Aorta (tissue), 5 donors: Measurements from ENCODE around the gene TAS1R1. TPM values are rescaled to one million over a fixed set of nuclear protein-coding genes. Genes with fewer than 3 reads are reported as not detected.

Experiments
- ATAC-seq: fragments of 200-7000 bp; cut with Tn5 transposase; one replicate; pipeline ENCODE4 v1.9.1; 2022; ENCODE audit warnings: moderate library complexity; ENCODE audit not compliant: low FRiP score
- DNase-seq, 2 donors: peaks; one replicate each; pipeline ENCODE4 v3.0.0-alpha.2; 2020
- H3K27ac ChIP-seq, 2 donors: one replicate each; pipeline ENCODE4 v1.5.1; 2013; ENCODE audit warnings: low read length in 2 of 2, mild to moderate bottlenecking in 2 of 2, moderate library complexity in 2 of 2, control low read depth in 1 of 2, inconsistent platforms in 1 of 2, low read depth in 1 of 2
- H3K27me3 ChIP-seq, 2 donors: one replicate each; pipeline ENCODE4 v1.6.1; 2013; ENCODE audit warnings: control low read depth in 1 of 2, low read length in 1 of 2, mild to moderate bottlenecking in 1 of 2, moderate library complexity in 1 of 2; ENCODE audit not compliant: insufficient read depth in 2 of 2, control insufficient read depth in 1 of 2
- H3K36me3 ChIP-seq, 2 donors: one replicate each; pipeline ENCODE4 v1.6.1; 2013; ENCODE audit warnings: control low read depth in 1 of 2, low read length in 1 of 2, mild to moderate bottlenecking in 1 of 2; ENCODE audit not compliant: insufficient read depth in 2 of 2, control insufficient read depth in 1 of 2
- H3K4me1 ChIP-seq, 2 donors: one replicate each; pipeline ENCODE4 v1.6.1; 2013; ENCODE audit warnings: low read length in 2 of 2, control low read depth in 1 of 2, mild to moderate bottlenecking in 1 of 2, moderate library complexity in 1 of 2; ENCODE audit not compliant: insufficient read depth in 2 of 2, control insufficient read depth in 1 of 2
- H3K4me3 ChIP-seq, 2 donors: one replicate each; pipeline ENCODE4 v1.5.1; 2013; ENCODE audit warnings: low read length in 2 of 2, control low read depth in 1 of 2, mild to moderate bottlenecking in 1 of 2
- H3K9me3 ChIP-seq: one replicate; pipeline ENCODE4 v1.6.1; 2013; ENCODE audit warnings: mild to moderate bottlenecking, low read length; ENCODE audit not compliant: control insufficient read depth
- WGBS, 2 donors: extraction: QIAGEN DNeasy Blood & Tissue Kit; methylation state at CpG; one replicate each; pipeline ENCODE4 v1.1.7; 2013; 5-methylcytosine and 5-hydroxymethylcytosine counted together
- intact Hi-C, 2 donors: fragments of 100-400 bp; cut with DNase I; formaldehyde crosslinking; loops; one replicate each; pipeline versions ENCODE4 v1.14.2 to v1.15.0; 2022
- polyA plus RNA-seq, 2 donors: library from polyadenylated mRNA; stranded (reverse); fragments of 200-250 nt; gene quantifications; one replicate each; pipeline ENCODE4 v1.2.3, GENCODE V29; 2013
- total RNA-seq, 2 donors: library from RNA; stranded (reverse); fragmentation: NEBNext Ultra II Directional; extraction: Animal tissue kit (Norgen Biotek cat#: 25700); gene quantifications; one replicate each; pipeline ENCODE4 v1.2.1, GENCODE V29; 2021
- donor health status: healthy with polysubstance abuse.
- donor health status: Bipolar disorder and iron deficiency.
- donor health status: DM: no; HTN: no; CAD: no.
- donor health status: DM: no; HTN: no; CAD: no.
- donor health status: DM: yes; HTN: yes; CAD: no.

The TAS1R1 gene
- total and polyA plus RNA-seq, 4 donors = 1.3 TPM; not detected in 3

DNA sequence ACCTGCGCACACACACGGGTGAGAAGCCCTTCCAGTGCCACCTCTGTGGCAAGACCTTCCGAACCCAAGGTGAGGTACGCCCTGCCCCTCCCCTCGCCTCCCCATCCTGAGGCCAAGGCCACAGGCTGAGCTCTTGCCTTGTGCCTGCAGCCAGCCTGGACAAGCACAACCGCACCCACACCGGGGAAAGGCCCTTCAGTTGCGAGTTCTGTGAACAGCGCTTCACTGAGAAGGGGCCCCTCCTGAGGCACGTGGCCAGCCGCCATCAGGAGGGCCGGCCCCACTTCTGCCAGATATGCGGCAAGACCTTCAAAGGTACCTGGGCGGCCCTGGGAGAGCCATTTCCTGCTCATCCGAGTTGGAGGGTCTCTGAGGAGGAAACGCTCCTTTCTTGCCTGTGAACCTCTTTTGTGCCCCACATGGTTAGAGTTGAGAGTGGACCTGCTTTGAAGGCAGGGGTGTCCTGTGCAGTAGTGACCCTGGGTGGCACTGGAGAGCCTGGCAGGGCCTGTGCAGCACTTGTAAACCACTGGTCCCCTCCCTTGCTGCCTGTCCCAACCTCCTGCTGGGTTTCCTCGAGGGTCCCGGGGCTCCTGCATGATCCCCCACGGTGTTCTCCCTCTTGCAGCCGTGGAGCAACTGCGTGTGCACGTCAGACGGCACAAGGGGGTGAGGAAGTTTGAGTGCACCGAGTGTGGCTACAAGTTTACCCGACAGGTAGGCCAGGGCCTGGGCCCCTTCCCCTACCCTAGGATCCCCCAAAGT is 33.2 kb downstream of the TAS1R1 start:
- ATAC-seq (no peak), DNase-seq (no peak)
- peaks cover 0 to 9% of the 10 kb centered on the region in 2 donors for H3K36me3 ChIP-seq
- H3K4me1 ChIP-seq = peaks cover 0 to 4% of the 10 kb centered on the region in 2 donors
- H3K27ac ChIP-seq = no peak overlapping the region
- H3K27me3 ChIP-seq = no peaks in the 10 kb centered on the region
- intact Hi-C loops = no loop called here
- no peaks in the 10 kb centered on the region for H3K9me3 ChIP-seq
- whole genome bisulfite sequencing, 2 donors = 86 to 87% methylated on average over 25 of the region's 25 CpGs
- no peak overlapping the region for H3K4me3 ChIP-seq

DNA sequence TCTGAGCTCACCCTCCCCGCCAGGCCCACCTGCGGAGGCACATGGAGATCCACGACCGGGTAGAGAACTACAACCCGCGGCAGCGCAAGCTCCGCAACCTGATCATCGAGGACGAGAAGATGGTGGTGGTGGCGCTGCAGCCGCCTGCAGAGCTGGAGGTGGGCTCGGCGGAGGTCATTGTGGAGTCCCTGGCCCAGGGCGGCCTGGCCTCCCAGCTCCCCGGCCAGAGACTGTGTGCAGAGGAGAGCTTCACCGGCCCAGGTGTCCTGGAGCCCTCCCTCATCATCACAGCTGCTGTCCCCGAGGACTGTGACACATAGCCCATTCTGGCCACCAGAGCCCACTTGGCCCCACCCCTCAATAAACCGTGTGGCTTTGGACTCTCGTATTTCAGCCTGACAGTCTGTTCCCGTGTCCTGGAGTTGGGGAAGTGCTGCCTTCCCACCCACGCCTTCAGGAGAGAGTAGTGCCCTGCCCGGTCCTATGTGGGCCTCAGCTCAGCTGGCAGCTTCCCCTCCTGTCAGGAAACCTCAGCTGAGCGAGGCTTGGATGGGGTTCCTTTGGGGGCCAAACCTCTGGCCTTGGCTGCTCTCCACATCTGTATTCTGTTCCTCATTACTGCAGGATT is 33.9 kb downstream of the TAS1R1 start:
- Histone ChIP-seq H3K27ac (no peak overlapping the region), H3K4me1 (peaks cover 0 to 4% of the 10 kb centered on the region in 2 donors), H3K27me3 (no peaks in the 10 kb centered on the region), H3K9me3 (no peaks in the 10 kb centered on the region), H3K4me3 (no peak overlapping the region), H3K36me3 (peaks cover 0 to 11% of the 10 kb centered on the region in 2 donors)
- DNase-seq (no peak), ATAC-seq (no peak)
- intact Hi-C loops = no loop called here
- 74 to 78% methylated on average over 24 of the region's 24 CpGs for WGBS, 2 donors

DNA sequence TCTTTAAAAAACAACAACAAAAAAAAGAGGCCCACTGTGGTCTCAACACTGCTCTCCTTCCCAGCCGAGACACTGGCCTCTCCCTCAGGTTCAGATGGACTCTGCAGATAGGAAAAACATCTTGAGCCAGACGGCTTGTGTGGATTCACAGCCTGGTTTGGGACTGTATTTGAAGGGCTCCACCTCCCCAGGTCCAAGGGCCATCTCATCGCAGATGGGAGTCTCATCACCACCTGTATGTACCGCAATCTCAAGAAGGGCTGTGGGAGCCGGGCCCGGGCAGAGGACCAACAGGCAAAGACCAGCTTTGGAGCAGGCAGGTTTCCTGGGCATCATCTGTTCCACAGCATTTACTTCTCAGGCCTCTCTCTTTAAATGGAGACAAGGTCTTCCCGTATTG is 34.9 kb downstream of the TAS1R1 start:
- H3K4me1 ChIP-seq = peaks cover 0 to 4% of the 10 kb centered on the region in 2 donors

GRCh38 chr1:6591222-6591621 is 36.1 kb downstream of the TAS1R1 start:
- Histone ChIP-seq H3K9me3 (no peaks in the 10 kb centered on the region), H3K4me3 (no peak overlapping the region), H3K27ac (peak overlapping the region; percentile 39 to 70), H3K36me3 (peaks cover 0 to 19% of the 10 kb centered on the region in 2 donors), H3K27me3 (no peaks in the 10 kb centered on the region), H3K4me1 (peaks cover 0 to 4% of the 10 kb centered on the region in 2 donors)
- ATAC-seq (peak; percentile 75), DNase-seq (peak; percentile 83 to 86)
- intact Hi-C loops = loop anchor here in 1 of 2 donors (5.0 kb wide), 1 partner anchor 36 kb away; no protein-coding TSS in a partner anchor
- 5 to 13% methylated on average over 13 of the region's 13 CpGs for WGBS, 2 donors

More for the DNA sequence above, 34.9 kb downstream of the TAS1R1 start:
- no peak overlapping the region for H3K4me3 ChIP-seq
- ATAC-seq (no peak), DNase-seq (no peak)
- H3K27me3 ChIP-seq = no peaks in the 10 kb centered on the region
- H3K27ac ChIP-seq = peak overlapping the region in 1 of 2 donors; percentile 18
- intact Hi-C loops = loop anchor here in 1 of 2 donors (5.0 kb wide), 1 partner anchor 37 kb away; no protein-coding TSS in a partner anchor
- H3K36me3 ChIP-seq = peaks cover 0 to 14% of the 10 kb centered on the region in 2 donors
- no peaks in the 10 kb centered on the region for H3K9me3 ChIP-seq
- WGBS, 2 donors = 91 to 93% methylated on average over 7 of the region's 7 CpGs

DNA sequence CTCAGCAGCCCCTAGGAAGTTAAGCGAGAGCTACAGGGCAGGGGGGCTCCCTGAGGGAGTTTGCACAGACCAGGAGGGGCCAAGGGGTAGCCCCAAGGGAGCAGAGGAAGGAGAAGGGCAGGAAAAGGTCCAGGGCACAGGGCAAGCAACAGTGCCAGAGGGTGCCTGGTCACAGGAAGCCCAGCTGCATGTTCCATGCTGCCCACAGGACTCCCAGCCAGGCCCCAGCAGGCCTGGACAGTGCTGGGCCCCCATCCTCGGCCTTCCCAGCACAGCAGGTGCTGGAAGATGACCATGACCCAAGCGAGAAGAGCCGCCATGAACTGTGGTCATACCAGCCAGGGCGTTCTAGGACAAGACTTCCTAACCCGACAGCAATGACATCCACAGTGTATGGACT is 36.5 kb downstream of the TAS1R1 start:
- Histone ChIP-seq H3K9me3 (no peaks in the 10 kb centered on the region), H3K4me1 (peaks cover 0 to 4% of the 10 kb centered on the region in 2 donors), H3K4me3 (no peak overlapping the region), H3K27me3 (no peaks in the 10 kb centered on the region), H3K27ac (peak overlapping the region; percentile 39 to 70), H3K36me3 (peaks cover 0 to 19% of the 10 kb centered on the region in 2 donors)
- intact Hi-C loops = loop anchor here in 1 of 2 donors (5.0 kb wide), 1 partner anchor 36 kb away; no protein-coding TSS in a partner anchor
- WGBS, 2 donors = 52 to 53% methylated on average over 6 of the region's 6 CpGs
- ATAC-seq (peak; percentile 11), DNase-seq (no peak)

DNA sequence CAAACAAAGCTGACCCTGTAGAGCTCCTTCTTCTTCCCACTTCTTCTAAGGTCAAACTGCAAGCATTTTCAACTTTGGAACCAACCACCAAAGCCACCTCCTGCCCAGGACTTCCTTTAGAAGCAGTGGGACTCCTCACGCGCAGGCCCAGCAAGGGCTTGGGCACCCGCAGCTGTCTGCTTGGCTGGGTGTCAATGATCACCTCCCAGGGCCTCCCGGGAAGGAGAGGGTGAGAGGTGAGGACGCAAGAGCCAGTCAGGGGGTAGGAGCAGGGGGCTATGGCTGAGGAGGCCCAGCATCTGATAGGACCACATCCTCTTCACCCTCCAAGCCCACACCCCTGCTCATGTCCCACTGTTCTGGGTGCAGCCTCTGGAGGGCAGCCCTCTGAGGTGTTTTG is 37.3 kb downstream of the TAS1R1 start:
- no peaks in the 10 kb centered on the region for H3K27me3 ChIP-seq
- no peak overlapping the region for H3K4me3 ChIP-seq
- intact Hi-C loops = loop anchor here in 1 of 2 donors (5.0 kb wide), 1 partner anchor 35 kb away; no protein-coding TSS in a partner anchor
- DNase-seq = no peak
- WGBS, 2 donors = 5 to 11% methylated on average over 5 of the region's 5 CpGs
- peak overlapping the region in 1 of 2 donors; percentile 70 for H3K27ac ChIP-seq
- H3K36me3 ChIP-seq = peaks cover 0 to 20% of the 10 kb centered on the region in 2 donors
- no peaks in the 10 kb centered on the region for H3K9me3 ChIP-seq
- no peak for ATAC-seq
- peaks cover 0 to 2% of the 10 kb centered on the region in 2 donors for H3K4me1 ChIP-seq

- Histone ChIP-seq H3K4me3 (no peak overlapping the region), H3K9me3 (no peaks in the 10 kb centered on the region), H3K27ac (peak overlapping the region in 1 of 2 donors; percentile 70), H3K27me3 (no peaks in the 10 kb centered on the region), H3K36me3 (peaks cover 0 to 22% of the 10 kb centered on the region in 2 donors), H3K4me1 (peaks cover 0 to 2% of the 10 kb centered on the region in 2 donors)
- intact Hi-C loops = loop anchor here in 1 of 2 donors (5.0 kb wide), 1 partner anchor 34 kb away; no protein-coding TSS in a partner anchor
- ATAC-seq (no peak), DNase-seq (no peak)
- WGBS, 2 donors = 91 to 92% methylated on average over 38 of the region's 38 CpGs
These were observed 37.9 kb downstream of the TAS1R1 start for GRCh38 chr1:6592865-6593593.

DNA sequence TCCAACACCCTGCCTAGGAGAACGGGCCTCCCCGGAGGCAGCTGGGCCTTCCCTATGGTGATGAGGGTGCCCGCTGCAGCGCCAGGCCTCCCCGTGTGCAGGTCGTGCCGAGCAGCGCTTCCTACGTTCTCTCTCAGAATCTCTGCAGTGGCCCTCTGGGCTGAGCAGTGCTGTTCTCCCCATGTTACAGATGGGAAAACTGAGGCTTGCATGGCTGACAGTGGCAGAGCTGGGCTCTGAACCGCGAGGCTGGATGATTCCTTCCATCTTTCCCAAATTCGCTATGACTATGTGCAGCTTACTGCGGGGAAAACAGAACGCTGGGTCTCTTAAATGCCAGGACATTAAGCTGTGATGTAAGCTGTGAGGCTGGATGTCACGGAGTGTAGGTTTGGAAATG is 38.7 kb downstream of the TAS1R1 start:
- intact Hi-C loops = loop anchor here in 1 of 2 donors (5.0 kb wide), 1 partner anchor 33 kb away; no protein-coding TSS in a partner anchor
- 96 to 97% methylated on average over 15 of the region's 15 CpGs for WGBS, 2 donors
- no peaks in the 10 kb centered on the region for H3K9me3 ChIP-seq
- H3K4me3 ChIP-seq = no peak overlapping the region
- peak overlapping the region in 1 of 2 donors; percentile 6 for H3K27ac ChIP-seq
- no peaks in the 10 kb centered on the region for H3K27me3 ChIP-seq
- ATAC-seq (no peak), DNase-seq (no peak)
- H3K36me3 ChIP-seq = peaks cover 0 to 23% of the 10 kb centered on the region in 2 donors
- peaks cover 0 to 2% of the 10 kb centered on the region in 2 donors for H3K4me1 ChIP-seq
